Measurements from ENCODE around the gene CA4. TPM values are rescaled to one million over a fixed set of nuclear protein-coding genes. Genes with fewer than 3 reads are reported as not detected.
A peak's percentile ranks its signal among the peaks of the same experiment; 100 is the strongest.

CA4 gene
- total RNA-seq, 1 donor from 2014 or later = 11.4 TPM

DNA sequence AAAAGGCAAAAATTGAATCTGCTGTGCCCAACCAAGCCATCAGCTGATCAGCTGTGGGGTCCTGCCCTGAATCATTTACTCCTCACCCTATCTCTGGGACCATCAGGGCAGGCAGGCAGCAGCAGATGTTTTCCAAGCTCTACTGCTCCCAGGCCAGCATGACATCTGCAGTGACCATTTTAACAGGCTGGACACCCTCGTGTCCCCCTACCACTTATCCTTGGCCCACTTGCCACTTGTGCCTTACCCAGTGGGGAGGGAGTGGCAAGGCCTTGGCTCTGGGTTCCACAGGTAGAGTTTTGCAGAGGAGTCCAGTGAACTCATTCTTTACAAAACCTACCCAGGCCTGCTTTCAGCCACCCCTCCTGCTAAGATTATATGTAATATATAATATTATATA, 12.0 kb upstream of the CA4 start:
- H3K4me1 Mint-ChIP-seq (ENCODE audit: unreplicated experiment) = peaks cover 27% of the 10 kb centered on the region
- no peak overlapping the region for H3K4me3 Mint-ChIP-seq
- TF ChIP-seq CTCF (conservative IDR thresholded peaks at IDR 0.05) = no peak
- peaks cover 70% of the 10 kb centered on the region for H3K27me3 Mint-ChIP-seq
- H3K36me3 Mint-ChIP-seq = peaks cover 3% of the 10 kb centered on the region
- peaks cover 5% of the 10 kb centered on the region for H3K9me3 Mint-ChIP-seq
- no peak overlapping the region for H3K27ac Mint-ChIP-seq
- no peak for DNase-seq (ENCODE audit: extremely low spot score, unreplicated experiment)

- Mint-ChIP-seq H3K36me3 (peaks cover 3% of the 10 kb centered on the region), H3K27me3 (peaks cover 82% of the 10 kb centered on the region), H3K4me3 (no peak overlapping the region), H3K27ac (no peak overlapping the region), H3K4me1 (ENCODE audit: unreplicated experiment) (peaks cover 34% of the 10 kb centered on the region), H3K9me3 (peaks cover 5% of the 10 kb centered on the region)
- TF ChIP-seq CTCF (conservative IDR thresholded peaks at IDR 0.05) = no peak
- no peak for DNase-seq (ENCODE audit: extremely low spot score, unreplicated experiment)
Observed at GRCh38 chr17:60138769-60139437, 10.9 kb upstream of the CA4 start.

DNA sequence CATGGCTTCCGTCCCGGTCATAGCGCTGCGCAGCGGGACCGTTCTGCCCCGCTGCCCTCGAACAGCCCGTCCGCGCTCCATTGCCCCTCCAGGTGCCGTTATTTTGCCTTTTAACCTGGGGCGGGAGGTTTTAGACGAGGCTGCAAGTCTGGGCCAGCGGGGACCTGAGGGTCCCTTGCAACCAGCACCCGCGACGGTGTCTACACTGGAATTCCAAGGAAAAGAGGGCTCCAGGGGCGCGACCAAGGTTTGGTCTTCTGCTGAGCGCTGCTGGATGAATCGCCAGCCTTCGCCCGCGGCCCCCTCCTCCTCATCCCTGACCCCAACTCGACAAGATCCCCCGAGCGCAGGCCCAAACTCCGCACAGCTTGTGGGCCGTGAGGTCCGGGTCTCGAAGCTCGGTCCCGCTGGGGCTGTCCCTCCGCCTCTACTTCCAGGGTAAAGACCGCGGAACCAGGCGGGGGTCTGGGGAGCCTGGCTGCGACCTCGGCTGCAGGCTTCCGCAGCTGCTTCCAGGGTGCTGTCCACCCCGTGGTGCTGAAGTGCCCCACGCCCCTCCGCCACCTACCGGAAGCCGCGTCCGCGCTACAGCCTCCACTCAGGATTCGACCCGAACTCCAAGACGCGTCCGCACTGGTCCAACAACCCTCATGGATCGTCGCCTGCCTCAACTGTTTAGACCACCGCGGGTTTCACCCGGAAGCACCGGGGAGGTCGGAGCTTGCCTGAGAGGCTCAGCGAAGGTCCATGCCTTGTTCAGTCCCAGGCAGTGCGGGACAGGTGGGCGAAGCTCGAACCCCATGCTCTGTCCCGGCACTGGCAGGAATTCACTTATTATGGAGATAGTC, 10.1 kb upstream of the CA4 start:
- Mint-ChIP-seq H3K36me3 (peaks cover 3% of the 10 kb centered on the region), H3K4me1 (ENCODE audit: unreplicated experiment) (peaks cover 26% of the 10 kb centered on the region), H3K9me3 (peaks cover 5% of the 10 kb centered on the region), H3K27ac (no peak overlapping the region), H3K27me3 (peaks cover 89% of the 10 kb centered on the region), H3K4me3 (peak overlapping the region; percentile 45)
- DNase-seq (ENCODE audit: extremely low spot score, unreplicated experiment) = peak; percentile 85
- peak; percentile 68 for TF ChIP-seq CTCF (conservative IDR thresholded peaks at IDR 0.05)

DNA sequence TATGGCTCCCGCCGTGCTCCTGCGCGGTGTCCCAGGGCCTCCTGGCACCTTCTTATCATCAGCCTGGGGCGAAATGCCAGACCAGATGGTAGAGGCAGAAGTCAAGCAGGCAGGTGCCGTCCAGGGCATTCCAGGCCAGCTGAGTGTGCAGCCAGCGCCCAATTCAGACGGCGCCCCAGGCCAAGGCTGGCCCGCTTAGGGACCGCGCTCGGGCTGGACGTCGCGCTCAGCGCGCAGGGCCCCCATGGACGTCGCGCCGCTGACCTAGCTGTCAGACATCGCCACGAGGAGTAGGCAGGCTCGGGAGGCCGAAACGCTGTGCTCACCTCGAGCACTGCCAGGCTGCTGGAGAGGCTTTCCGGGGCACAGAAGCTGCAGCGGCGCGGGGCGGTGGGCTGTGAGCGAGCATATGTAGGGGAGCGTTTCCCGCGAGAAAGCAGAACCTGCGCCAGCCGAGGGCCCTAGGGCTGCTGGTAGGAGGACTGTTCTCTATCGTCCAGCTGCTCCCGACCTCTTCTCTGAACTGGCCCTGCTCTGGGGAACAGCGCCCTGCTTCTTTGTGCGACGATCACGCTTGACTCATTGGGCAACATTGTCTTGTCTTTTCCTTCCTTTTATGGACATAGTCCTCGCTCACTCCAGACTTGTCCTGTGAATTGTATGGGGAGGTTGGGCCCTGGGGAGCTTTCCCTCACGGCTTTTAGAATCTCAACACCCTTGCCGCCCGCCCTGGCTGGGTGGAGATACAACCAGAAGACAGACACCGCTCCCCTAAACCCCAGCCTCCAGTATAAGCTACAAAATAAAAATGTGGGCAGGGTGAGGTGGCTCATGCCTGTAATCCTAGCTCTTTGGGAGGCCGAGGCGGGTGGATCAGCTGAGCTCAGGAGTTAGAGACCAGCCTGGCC, 8.4 kb upstream of the CA4 start:
- H3K27ac Mint-ChIP-seq = no peak overlapping the region

More for the DNA sequence above, 8.4 kb upstream of the CA4 start:
- peaks cover 23% of the 10 kb centered on the region for H3K4me1 Mint-ChIP-seq (ENCODE audit: unreplicated experiment)
- H3K36me3 Mint-ChIP-seq = no peaks in the 10 kb centered on the region
- TF ChIP-seq CTCF (conservative IDR thresholded peaks at IDR 0.05) = no peak
- H3K27me3 Mint-ChIP-seq = peaks cover 97% of the 10 kb centered on the region
- peak overlapping the region; percentile 67 for H3K4me3 Mint-ChIP-seq
- H3K9me3 Mint-ChIP-seq = no peaks in the 10 kb centered on the region
- DNase-seq (ENCODE audit: extremely low spot score, unreplicated experiment) = no peak
